ENCODE results near the gene LRRC58.

Gene LRRC58

GRCh38 chr3:120274739-120275167, 74.4 kb downstream of the LRRC58 start:
- no peaks in the 10 kb centered on the region for H3K27me3 ChIP-seq (ENCODE audit: insufficient read depth, low read length)
- H3K4me1 ChIP-seq (ENCODE audit: insufficient read depth, low read length): 0 out of 2 replicates have a peak, but pooled peaks cover 3% of the 10 kb centered on the region
- H3K9ac ChIP-seq (ENCODE audit: low read depth, low read length): no peak overlapping the region
- H3K36me3 ChIP-seq (ENCODE audit: insufficient read depth, low read depth, low read length): no peaks in the 10 kb centered on the region
- H3K4me3 ChIP-seq (ENCODE audit: low read length): no peak overlapping the region
- no peak overlapping the region for H3K27ac ChIP-seq (ENCODE audit: low read length)
- no peaks in the 10 kb centered on the region for H3K9me3 ChIP-seq (ENCODE audit: insufficient read depth, low read depth, low read length)
